D721Med (cell line): ENCODE results near the gene PARD6G.
A peak's percentile ranks its signal among the peaks of the same experiment; 100 is the strongest.

Experiments
- DNase-seq: peaks from one replicate; pipeline ENCODE4 v3.0.0; 2011; ENCODE audit warnings: low spot score; ENCODE audit not compliant: insufficient read length
- FAIRE-seq: peaks from 2 replicates; lab custom pipeline; 2011; peaks lifted over from hg19 to GRCh38; lab: Jason Lieb, UNC
- CTCF ChIP-seq: IDR thresholded peaks from 2 replicates; pipeline ENCODE4 v1.5.1; 2012; ENCODE audit warnings: mild to moderate bottlenecking, control low read depth; ENCODE audit not compliant: insufficient read depth; ENCODE audit errors: missing control alignments

Gene PARD6G

GRCh38 chr18:80181642-80182461 is 65.5 kb downstream of the PARD6G start:
- FAIRE-seq, result no peak
- no peak for TF ChIP-seq CTCF
- DNase-seq, result no peak

- DNase-seq, result no peak
- TF ChIP-seq CTCF, result no peak
- FAIRE-seq, result no peak
These were observed 66.3 kb downstream of the PARD6G start for GRCh38 chr18:80180778-80181564.

GRCh38 chr18:80179857-80180558 is 67.3 kb downstream of the PARD6G start:
- no peak for TF ChIP-seq CTCF
- DNase-seq, result no peak
- FAIRE-seq, result no peak

GRCh38 chr18:80178935-80179818 is 68.1 kb downstream of the PARD6G start:
- no peak for TF ChIP-seq CTCF
- FAIRE-seq, result no peak
- no peak for DNase-seq

GRCh38 chr18:80177128-80177527 is 70.2 kb downstream of the PARD6G start:
- no peak for DNase-seq
- TF ChIP-seq CTCF, result no peak
- FAIRE-seq, result peak; percentile 85

- peak; percentile 96 for FAIRE-seq
- DNase-seq, result no peak
- TF ChIP-seq CTCF, result no peak
These were observed 70.8 kb downstream of the PARD6G start for GRCh38 chr18:80176334-80177073.
